ENCODE results near the gene DCC.

The DCC gene

DNA sequence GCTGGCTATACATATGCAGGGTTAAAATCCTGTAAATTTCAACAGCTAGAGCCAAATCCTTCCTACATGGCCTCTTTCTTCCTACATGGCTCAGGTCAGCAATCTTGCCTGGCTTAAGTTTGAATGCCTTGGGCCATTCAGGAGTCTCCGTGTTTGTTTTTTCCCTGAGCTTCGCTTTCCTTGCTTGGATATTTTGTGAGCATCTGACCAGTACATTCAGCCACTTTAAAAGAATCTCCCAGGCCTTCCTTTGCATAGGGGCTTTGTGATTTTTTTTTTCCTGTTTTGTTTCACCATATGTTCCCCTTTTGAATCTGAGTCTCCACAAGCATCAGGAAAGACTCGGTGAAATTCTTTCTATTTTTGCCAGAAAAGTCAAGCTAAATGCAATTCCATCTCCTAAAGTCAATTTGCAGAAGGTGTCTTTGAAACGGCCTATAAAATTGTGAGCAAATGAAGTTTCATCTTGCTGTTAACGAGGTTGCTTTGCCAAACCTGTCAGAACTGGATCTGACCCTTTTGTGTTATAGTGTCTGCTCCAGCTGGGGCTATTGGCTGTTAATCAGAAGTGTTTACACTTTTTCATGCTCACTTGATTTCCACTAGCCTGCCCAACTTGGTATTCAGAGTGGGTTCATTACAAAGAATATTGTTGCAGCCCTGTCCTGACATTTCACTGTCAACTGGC is 256.9 kb downstream of the DCC start:
- DNase-seq (ENCODE audit: low read depth): no peak

DNA sequence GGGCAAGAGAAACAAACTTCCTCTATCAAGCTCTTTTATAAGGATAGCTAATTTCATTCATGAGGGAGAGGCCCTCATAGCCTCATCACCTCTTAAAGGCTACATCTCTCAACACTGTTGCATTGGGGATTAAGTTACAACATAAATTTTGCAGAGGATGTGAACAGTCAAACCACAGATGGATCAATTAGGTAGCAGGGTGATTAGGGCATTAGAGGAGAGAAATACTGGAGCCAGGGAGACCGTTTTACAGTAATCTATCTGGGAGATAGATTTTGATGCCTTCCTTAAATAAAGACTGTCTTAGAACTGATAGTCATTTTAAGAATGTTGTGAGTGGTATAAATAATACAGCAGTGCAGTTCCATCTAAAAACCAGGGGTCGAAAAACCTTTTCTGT is 258.9 kb downstream of the DCC start:
- DNase-seq (ENCODE audit: low read depth): no peak

- DNase-seq (ENCODE audit: low read depth): no peak
These were observed 262.8 kb downstream of the DCC start for GRCh38 chr18:52602820-52603219.

- DNase-seq (ENCODE audit: low read depth): no peak
These were observed 265.3 kb downstream of the DCC start for GRCh38 chr18:52605345-52605744.

- DNase-seq (ENCODE audit: low read depth): no peak
These were observed 268.0 kb downstream of the DCC start for GRCh38 chr18:52607985-52608384.

- no peak for DNase-seq (ENCODE audit: low read depth)
These were observed 270.6 kb downstream of the DCC start for GRCh38 chr18:52610451-52611115.

- DNase-seq (ENCODE audit: low read depth): no peak
These were observed 272.4 kb downstream of the DCC start for GRCh38 chr18:52612406-52612805.

DNA sequence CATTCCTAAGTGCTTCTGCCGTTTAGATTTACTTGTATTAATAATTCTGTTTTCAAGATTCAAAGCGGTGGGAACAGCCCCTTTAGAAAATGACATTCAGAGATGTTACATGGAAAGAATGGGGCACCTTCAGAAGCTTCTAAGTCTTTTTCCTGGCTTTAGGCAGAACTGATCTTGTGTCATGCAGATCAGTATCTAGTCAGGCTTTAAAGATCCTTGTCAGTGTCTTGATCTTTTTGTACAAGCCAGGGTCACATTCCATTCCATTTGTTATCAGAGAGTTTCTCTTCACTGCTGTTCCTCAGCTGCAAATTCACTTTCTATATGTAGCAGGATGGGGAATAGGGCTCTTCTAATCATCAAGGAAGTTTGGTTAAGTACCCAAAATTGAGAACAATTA is 275.3 kb downstream of the DCC start:
- DNase-seq (ENCODE audit: low read depth): no peak

DNA sequence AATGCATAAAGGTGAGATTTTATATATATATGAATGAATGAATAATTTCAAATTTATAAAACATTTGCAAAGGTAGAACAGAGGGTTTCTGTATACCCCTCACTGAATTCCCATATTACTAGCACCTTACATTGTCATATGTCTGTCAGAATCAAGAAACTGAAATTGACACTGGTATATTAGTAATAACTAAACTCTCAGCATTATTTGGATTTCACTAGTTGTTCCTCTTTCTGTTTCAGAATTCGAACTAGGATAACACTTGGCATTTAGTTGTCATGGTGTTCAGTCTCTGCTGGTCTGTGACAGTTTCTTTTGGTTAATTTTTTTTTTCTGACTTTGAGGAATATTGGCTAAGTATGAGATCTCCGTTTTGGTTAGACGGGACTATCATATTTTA is 275.9 kb downstream of the DCC start:
- no peak for DNase-seq (ENCODE audit: low read depth)

DNA sequence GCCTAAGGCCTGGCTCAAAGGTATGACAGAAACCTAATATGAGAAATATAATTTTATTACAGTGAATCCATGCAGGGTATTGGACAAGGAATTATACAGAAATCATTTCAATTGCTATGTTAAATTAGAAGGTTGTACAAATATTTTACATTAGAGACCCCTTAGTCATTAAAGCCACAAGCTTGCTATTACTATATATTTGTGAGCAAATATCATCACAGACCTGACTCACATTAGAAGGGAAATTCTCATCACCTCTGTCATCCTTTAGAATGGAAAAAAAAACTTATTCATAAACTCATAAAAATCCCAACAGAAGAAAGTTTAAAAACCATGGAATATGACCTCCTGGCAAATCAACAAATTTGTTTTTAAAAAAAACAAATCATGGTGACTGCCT is 277.9 kb downstream of the DCC start:
- DNase-seq (ENCODE audit: low read depth): peak; percentile 1

GRCh38 chr18:52620926-52621439 is 281.0 kb downstream of the DCC start:
- DNase-seq (ENCODE audit: low read depth): no peak

- no peak for DNase-seq (ENCODE audit: low read depth)
These were observed 284.7 kb downstream of the DCC start for GRCh38 chr18:52624702-52625101.

DNA sequence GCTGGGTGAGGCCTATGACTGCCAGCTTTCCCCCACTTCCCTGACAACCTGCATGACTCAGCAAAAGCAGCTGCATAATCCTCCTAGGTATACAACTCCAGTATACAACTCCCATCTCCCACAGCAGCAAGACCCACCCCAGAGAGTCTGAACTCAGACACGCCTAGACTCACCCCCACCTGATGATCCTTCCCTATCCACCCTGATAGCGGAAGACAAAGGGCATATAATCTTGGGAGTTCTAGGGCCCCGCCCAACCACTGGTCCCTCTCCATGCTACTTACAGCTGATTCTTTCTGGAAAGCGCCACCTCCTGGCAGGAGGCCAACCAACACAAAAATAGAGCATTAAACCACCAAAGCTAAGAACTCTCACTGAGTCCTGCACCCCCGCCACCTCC is 296.5 kb downstream of the DCC start:
- no peak for DNase-seq (ENCODE audit: low read depth)

- DNase-seq (ENCODE audit: low read depth): no peak
These were observed 308.2 kb downstream of the DCC start for GRCh38 chr18:52648201-52648600.

DNA sequence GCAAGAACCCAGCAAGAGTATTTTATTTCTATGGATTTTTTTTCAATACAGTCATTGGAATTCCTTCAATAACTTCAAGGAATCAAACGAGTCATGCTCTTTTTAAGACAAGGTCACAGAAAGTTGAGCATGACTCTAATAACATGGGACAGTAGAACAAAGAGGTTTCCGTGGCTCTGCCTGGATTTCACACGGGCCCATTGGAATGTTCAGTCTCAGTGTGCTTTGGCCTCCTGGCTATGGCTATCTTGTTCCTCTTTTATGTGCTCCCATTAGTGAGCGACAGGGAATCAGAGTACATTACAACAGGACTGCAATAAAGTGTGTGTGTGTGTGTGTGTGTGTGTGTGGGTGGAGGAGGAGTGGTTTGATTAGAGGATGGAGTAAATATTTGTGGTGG is 312.4 kb downstream of the DCC start:
- DNase-seq (ENCODE audit: low read depth): no peak

DNA sequence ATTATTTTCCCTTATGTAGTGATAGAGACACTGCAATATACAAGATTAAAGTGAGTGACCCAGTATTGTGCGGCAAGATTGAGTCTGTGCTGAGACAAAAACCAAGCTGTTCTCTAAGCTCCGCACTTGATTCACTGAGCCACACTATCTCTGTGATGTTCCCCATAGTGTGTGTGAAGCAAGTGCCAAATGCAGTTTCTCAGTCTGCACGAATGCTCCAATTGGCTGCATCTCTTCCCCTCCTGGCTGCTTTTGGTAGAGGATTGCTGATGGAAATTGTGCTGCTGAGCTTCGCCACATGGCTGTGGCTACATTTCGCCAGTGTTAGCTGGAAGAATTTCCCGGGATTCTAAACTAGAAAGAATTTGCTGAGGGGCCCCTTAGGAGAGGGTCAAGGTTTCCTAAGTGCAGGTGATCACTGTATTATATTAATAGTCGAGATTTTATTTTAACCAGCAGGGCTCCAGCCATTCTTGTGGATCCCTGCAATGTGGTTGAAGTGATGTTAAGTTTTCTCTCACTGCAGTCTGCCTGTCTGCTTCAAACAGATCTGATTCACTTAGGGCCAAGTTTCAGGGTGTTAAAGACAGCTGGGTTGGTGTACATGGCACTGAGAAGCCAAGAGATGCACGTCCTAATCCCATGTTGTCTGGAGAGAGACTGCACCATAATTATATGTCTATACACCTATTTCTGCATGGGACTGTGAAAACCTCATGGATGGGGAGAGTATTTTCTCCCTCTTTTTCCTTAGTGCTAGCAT is 317.2 kb downstream of the DCC start:
- no peak for DNase-seq (ENCODE audit: low read depth)

- no peak for DNase-seq (ENCODE audit: low read depth)
These were observed 327.6 kb downstream of the DCC start for GRCh38 chr18:52667463-52668065.

- DNase-seq (ENCODE audit: low read depth): peak; percentile 6
These were observed 330.9 kb downstream of the DCC start for GRCh38 chr18:52670896-52671295.

GRCh38 chr18:52678034-52678433 is 338.0 kb downstream of the DCC start:
- no peak for DNase-seq (ENCODE audit: low read depth)

DNA sequence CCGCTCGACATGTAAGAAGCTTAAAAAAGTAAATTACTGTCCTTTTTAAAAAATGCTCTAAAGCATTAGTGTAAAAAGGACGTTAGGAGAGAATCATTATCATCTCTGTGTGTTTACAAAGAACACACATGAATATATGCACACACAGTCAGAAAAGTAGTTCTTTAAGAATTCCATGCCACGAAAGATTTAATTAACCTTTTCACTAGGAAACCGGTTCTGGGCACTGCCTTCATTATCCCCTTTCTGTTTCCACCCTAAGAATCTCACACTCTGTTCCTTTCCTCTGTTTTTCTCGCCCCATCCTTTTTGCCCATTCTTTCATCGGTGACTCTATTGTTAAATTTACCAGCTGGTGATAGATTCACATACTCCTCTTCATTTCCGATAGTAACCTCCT is 338.6 kb downstream of the DCC start:
- no peak for DNase-seq (ENCODE audit: low read depth)

GRCh38 chr18:52679354-52679753 is 339.4 kb downstream of the DCC start:
- no peak for DNase-seq (ENCODE audit: low read depth)

DNA sequence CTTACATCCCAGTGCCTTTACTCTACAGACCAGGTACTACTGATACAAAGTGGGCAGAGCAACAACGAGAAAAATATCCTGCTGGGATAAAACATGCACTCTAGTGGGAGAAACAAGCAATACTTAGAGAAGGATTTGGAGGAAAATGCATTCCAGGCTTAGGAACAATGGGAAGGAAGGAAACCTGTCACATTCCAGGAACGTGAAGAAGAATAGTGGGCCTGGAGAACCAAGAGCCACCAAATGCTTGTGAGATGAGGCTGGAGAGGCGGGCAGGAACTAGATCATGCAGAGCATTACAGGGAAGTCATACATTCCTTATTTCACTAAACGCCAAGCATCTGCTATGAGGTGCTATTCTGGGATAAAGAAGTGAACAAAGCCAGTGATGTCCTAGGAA is 342.3 kb downstream of the DCC start:
- DNase-seq (ENCODE audit: low read depth): no peak

- no peak for DNase-seq (ENCODE audit: low read depth)
These were observed 345.3 kb downstream of the DCC start for GRCh38 chr18:52685316-52685715.

Data from GM04504 (cell line).